ENCODE data around the gene CCDC40. TPM values are rescaled to one million over a fixed set of nuclear protein-coding genes. Genes with fewer than 3 reads are reported as not detected.

The CCDC40 gene
- total and polyA plus RNA-seq, 2 of the 13 experiments (the other 11 are each of a cell fraction or from before 2014, with no cell fraction given) = 4.1 to 5.5 TPM

DNA sequence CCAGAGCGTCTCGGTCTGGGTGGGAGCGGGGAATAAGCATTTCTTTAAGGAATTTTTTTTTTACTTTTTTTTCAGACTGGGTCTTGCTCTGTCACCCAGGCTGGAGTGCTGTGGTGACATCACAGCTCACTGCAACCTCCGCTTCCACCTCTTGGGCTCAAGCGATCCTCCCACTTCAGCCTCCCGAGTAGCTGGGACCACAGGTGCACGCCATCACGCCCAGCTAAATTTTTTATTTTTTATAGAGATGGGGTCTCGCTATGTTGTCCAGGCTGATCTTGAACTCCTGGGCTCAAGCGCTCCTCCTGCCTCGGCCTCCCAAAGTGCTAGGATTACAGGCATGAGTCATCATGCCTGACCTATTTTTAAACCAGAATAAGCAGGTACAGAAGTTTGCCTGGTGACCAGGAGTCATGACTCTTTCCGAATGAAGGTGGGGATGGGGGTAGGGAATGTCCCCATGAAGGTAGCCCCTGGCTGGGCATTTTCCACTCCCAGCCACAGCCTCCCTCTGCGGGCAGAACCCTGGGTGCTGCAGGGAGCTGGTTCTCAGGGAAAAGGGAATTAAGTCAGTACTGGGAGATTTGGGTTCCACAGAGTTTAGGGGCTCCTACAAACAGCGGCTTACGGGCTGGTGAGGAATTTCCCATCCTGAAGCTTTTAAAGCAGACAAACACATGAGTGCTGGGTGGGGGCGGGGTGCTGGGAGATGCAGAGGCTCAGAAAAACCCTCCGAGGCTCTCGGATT lies 49.1 kb upstream of the CCDC40 start (continued):
- TF ChIP-seq, protein P1, sequence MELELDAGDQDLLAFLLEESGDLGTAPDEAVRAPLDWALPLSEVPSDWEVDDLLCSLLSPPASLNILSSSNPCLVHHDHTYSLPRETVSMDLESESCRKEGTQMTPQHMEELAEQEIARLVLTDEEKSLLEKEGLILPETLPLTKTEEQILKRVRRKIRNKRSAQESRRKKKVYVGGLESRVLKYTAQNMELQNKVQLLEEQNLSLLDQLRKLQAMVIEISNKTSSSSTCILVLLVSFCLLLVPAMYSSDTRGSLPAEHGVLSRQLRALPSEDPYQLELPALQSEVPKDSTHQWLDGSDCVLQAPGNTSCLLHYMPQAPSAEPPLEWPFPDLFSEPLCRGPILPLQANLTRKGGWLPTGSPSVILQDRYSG (CRISPR knock-in tag; IDR thresholded peaks at IDR 0.05) = 0 out of 2 replicates have a peak, but pooled peaks have one; percentile 10
- TF ChIP-seq NBN (conservative IDR thresholded peaks at IDR 0.05) (no peak), SP5 (CRISPR knock-in tag; IDR thresholded peaks at IDR 0.05; ENCODE audit: borderline replicate concordance, low read depth) (peak; percentile 42; the same call in 1 of the 2 replicates), GFI1 (CRISPR knock-in tag; IDR thresholded peaks at IDR 0.05; ENCODE audit: borderline replicate concordance) (no peak), KDM1A (CRISPR knock-in tag; IDR thresholded peaks at IDR 0.05) (peak; percentile 93), ZFX (CRISPR knock-in tag; IDR thresholded peaks at IDR 0.05; ENCODE audit: low read depth) (no peak), ZNF724P (CRISPR knock-in tag; IDR thresholded peaks at IDR 0.05; ENCODE audit: borderline replicate concordance) (peak; percentile 36; the same call in 1 of the 2 replicates), NR2F1 (CRISPR knock-in tag; IDR thresholded peaks at IDR 0.05) (no peak), ZNF501 (CRISPR knock-in tag; IDR thresholded peaks at IDR 0.05) (no peak), SMARCE1 (IDR thresholded peaks at IDR 0.05; ENCODE audit: borderline replicate concordance) (no peak)
- TF ChIP-seq, protein P2, sequence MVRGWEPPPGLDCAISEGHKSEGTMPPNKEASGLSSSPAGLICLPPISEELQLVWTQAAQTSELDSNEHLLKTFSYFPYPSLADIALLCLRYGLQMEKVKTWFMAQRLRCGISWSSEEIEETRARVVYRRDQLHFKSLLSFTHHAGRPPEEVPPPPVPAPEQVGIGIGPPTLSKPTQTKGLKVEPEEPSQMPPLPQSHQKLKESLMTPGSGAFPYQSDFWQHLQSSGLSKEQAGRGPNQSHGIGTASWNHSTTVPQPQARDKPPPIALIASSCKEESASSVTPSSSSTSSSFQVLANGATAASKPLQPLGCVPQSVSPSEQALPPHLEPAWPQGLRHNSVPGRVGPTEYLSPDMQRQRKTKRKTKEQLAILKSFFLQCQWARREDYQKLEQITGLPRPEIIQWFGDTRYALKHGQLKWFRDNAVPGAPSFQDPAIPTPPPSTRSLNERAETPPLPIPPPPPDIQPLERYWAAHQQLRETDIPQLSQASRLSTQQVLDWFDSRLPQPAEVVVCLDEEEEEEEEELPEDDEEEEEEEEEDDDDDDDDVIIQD (CRISPR knock-in tag; IDR thresholded peaks at IDR 0.05; ENCODE audit: low read depth) = 0 out of 2 replicates have a peak, but pooled peaks have one; percentile 14
- TF ChIP-seq, protein P3, sequence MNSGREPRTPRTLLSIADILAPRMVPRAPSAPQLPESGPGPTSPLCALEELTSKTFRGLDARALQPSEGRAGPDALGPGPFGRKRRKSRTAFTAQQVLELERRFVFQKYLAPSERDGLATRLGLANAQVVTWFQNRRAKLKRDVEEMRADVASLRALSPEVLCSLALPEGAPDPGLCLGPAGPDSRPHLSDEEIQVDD (CRISPR knock-in tag; IDR thresholded peaks at IDR 0.05; ENCODE audit: borderline replicate concordance) = no peak
- TF ChIP-seq, protein P4, sequence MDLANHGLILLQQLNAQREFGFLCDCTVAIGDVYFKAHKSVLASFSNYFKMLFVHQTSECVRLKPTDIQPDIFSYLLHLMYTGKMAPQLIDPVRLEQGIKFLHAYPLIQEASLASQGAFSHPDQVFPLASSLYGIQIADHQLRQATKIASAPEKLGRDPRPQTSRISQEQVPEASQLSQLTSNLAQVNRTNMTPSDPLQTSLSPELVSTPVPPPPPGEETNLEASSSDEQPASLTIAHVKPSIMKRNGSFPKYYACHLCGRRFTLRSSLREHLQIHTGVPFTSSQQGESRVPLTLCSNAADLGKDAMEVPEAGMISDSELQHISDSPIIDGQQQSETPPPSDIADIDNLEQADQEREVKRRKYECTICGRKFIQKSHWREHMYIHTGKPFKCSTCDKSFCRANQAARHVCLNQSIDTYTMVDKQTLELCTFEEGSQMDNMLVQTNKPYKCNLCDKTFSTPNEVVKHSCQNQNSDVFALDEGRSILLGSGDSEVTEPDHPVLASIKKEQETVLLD (CRISPR knock-in tag; IDR thresholded peaks at IDR 0.05; ENCODE audit: low read depth) = 0 out of 2 replicates have a peak, but pooled peaks have one; percentile 21
- TF ChIP-seq, protein P5, sequence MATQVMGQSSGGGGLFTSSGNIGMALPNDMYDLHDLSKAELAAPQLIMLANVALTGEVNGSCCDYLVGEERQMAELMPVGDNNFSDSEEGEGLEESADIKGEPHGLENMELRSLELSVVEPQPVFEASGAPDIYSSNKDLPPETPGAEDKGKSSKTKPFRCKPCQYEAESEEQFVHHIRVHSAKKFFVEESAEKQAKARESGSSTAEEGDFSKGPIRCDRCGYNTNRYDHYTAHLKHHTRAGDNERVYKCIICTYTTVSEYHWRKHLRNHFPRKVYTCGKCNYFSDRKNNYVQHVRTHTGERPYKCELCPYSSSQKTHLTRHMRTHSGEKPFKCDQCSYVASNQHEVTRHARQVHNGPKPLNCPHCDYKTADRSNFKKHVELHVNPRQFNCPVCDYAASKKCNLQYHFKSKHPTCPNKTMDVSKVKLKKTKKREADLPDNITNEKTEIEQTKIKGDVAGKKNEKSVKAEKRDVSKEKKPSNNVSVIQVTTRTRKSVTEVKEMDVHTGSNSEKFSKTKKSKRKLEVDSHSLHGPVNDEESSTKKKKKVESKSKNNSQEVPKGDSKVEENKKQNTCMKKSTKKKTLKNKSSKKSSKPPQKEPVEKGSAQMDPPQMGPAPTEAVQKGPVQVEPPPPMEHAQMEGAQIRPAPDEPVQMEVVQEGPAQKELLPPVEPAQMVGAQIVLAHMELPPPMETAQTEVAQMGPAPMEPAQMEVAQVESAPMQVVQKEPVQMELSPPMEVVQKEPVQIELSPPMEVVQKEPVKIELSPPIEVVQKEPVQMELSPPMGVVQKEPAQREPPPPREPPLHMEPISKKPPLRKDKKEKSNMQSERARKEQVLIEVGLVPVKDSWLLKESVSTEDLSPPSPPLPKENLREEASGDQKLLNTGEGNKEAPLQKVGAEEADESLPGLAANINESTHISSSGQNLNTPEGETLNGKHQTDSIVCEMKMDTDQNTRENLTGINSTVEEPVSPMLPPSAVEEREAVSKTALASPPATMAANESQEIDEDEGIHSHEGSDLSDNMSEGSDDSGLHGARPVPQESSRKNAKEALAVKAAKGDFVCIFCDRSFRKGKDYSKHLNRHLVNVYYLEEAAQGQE (IDR thresholded peaks at IDR 0.05; ENCODE audit: borderline replicate concordance in 1 of 2, low read depth in 1 of 2, low read length in 2 of 2) = no peak
- TF ChIP-seq, protein P6, sequence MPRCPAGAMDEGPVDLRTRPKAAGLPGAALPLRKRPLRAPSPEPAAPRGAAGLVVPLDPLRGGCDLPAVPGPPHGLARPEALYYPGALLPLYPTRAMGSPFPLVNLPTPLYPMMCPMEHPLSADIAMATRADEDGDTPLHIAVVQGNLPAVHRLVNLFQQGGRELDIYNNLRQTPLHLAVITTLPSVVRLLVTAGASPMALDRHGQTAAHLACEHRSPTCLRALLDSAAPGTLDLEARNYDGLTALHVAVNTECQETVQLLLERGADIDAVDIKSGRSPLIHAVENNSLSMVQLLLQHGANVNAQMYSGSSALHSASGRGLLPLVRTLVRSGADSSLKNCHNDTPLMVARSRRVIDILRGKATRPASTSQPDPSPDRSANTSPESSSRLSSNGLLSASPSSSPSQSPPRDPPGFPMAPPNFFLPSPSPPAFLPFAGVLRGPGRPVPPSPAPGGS (CRISPR knock-in tag; IDR thresholded peaks at IDR 0.05) = no peak
- TF ChIP-seq, protein P7, sequence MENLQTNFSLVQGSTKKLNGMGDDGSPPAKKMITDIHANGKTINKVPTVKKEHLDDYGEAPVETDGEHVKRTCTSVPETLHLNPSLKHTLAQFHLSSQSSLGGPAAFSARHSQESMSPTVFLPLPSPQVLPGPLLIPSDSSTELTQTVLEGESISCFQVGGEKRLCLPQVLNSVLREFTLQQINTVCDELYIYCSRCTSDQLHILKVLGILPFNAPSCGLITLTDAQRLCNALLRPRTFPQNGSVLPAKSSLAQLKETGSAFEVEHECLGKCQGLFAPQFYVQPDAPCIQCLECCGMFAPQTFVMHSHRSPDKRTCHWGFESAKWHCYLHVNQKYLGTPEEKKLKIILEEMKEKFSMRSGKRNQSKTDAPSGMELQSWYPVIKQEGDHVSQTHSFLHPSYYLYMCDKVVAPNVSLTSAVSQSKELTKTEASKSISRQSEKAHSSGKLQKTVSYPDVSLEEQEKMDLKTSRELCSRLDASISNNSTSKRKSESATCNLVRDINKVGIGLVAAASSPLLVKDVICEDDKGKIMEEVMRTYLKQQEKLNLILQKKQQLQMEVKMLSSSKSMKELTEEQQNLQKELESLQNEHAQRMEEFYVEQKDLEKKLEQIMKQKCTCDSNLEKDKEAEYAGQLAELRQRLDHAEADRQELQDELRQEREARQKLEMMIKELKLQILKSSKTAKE (CRISPR knock-in tag; IDR thresholded peaks at IDR 0.05; ENCODE audit: borderline replicate concordance) = 0 out of 2 replicates have a peak, but pooled peaks have one; percentile 13
